ENCODE data around the gene ZC3H12A.

ZC3H12A gene

GRCh38 chr1:37448185-37448584 is 26.2 kb upstream of the ZC3H12A start:
- TF ChIP-seq CTCF (IDR thresholded peaks at IDR 0.05; ENCODE audit: low read depth, low read length, missing control alignments): no peak
- Histone ChIP-seq H3K27ac (no peak overlapping the region), H3K36me3 (replicated peaks) (no peaks in the 10 kb centered on the region), H3K4me3 (ENCODE audit: low read depth, low read length) (no peak overlapping the region), H3K27me3 (replicated peaks) (no peaks in the 10 kb centered on the region)
- DNase-seq: no peak
- in situ Hi-C loops (cut with HindIII; ENCODE audit: low pct_ligation_motif_present, low sequenced_read_pairs): no loop called here

- Histone ChIP-seq H3K27me3 (replicated peaks) (no peaks in the 10 kb centered on the region), H3K36me3 (replicated peaks) (no peaks in the 10 kb centered on the region), H3K27ac (no peak overlapping the region), H3K4me3 (ENCODE audit: low read depth, low read length) (no peak overlapping the region)
- no peak for DNase-seq
- in situ Hi-C loops (cut with HindIII; ENCODE audit: low pct_ligation_motif_present, low sequenced_read_pairs): no loop called here
- no peak for TF ChIP-seq CTCF (IDR thresholded peaks at IDR 0.05; ENCODE audit: low read depth, low read length, missing control alignments)
These were observed 25.5 kb upstream of the ZC3H12A start for GRCh38 chr1:37448691-37449417.

- DNase-seq: no peak
- no peaks in the 10 kb centered on the region for H3K27me3 ChIP-seq (replicated peaks)
- H3K36me3 ChIP-seq (replicated peaks): no peaks in the 10 kb centered on the region
- no peak for TF ChIP-seq CTCF (IDR thresholded peaks at IDR 0.05; ENCODE audit: low read depth, low read length, missing control alignments)
- H3K27ac ChIP-seq: no peak overlapping the region
- in situ Hi-C loops (cut with HindIII; ENCODE audit: low pct_ligation_motif_present, low sequenced_read_pairs): no loop called here
- H3K4me3 ChIP-seq (ENCODE audit: low read depth, low read length): no peak overlapping the region
These were observed 24.4 kb upstream of the ZC3H12A start for GRCh38 chr1:37449936-37450335.

GRCh38 chr1:37452416-37452815 is 22.0 kb upstream of the ZC3H12A start:
- no peak for DNase-seq
- H3K4me3 ChIP-seq (ENCODE audit: low read depth, low read length): no peak overlapping the region
- H3K27ac ChIP-seq: no peak overlapping the region
- TF ChIP-seq CTCF (IDR thresholded peaks at IDR 0.05; ENCODE audit: low read depth, low read length, missing control alignments): no peak
- H3K27me3 ChIP-seq (replicated peaks): no peaks in the 10 kb centered on the region
- in situ Hi-C loops (cut with HindIII; ENCODE audit: low pct_ligation_motif_present, low sequenced_read_pairs): no loop called here
- no peaks in the 10 kb centered on the region for H3K36me3 ChIP-seq (replicated peaks)

GRCh38 chr1:37453647-37454046 is 20.7 kb upstream of the ZC3H12A start:
- DNase-seq: no peak
- Histone ChIP-seq H3K36me3 (replicated peaks) (no peaks in the 10 kb centered on the region), H3K27me3 (replicated peaks) (no peaks in the 10 kb centered on the region), H3K27ac (no peak overlapping the region), H3K4me3 (ENCODE audit: low read depth, low read length) (no peak overlapping the region)
- in situ Hi-C loops (cut with HindIII; ENCODE audit: low pct_ligation_motif_present, low sequenced_read_pairs): no loop called here
- no peak for TF ChIP-seq CTCF (IDR thresholded peaks at IDR 0.05; ENCODE audit: low read depth, low read length, missing control alignments)

- DNase-seq: no peak
- H3K27me3 ChIP-seq (replicated peaks): no peaks in the 10 kb centered on the region
- no peak for TF ChIP-seq CTCF (IDR thresholded peaks at IDR 0.05; ENCODE audit: low read depth, low read length, missing control alignments)
- H3K27ac ChIP-seq: no peak overlapping the region
- in situ Hi-C loops (cut with HindIII; ENCODE audit: low pct_ligation_motif_present, low sequenced_read_pairs): no loop called here
- H3K4me3 ChIP-seq (ENCODE audit: low read depth, low read length): no peak overlapping the region
- H3K36me3 ChIP-seq (replicated peaks): no peaks in the 10 kb centered on the region
These were observed 18.9 kb upstream of the ZC3H12A start for GRCh38 chr1:37455516-37455915.
